Caco-2 (cell line): ENCODE measurements around the gene DLGAP4. TPM values are rescaled to one million over a fixed set of nuclear protein-coding genes. Genes with fewer than 3 reads are reported as not detected.

Source experiments
- BruUV-seq: library from RNA; stranded (reverse); fragments of 400-500 nt; replicated peaks from 2 replicates; lab custom pipeline; 2021; lab: Mats Ljungman, UMichigan
- CTCF ChIA-PET: fragments of 300-600 bp; sonication (Branson Sonifier 250); formaldehyde crosslinking; loops from one replicate; lab custom pipeline; 2022; ENCODE audit warnings: antibody characterized with exemption; lab: Charles Lee
- POLR2A ChIA-PET: fragments of 300-600 bp; sonication (Branson Sonifier 250); formaldehyde crosslinking; loops from one replicate; lab custom pipeline; 2022; ENCODE audit warnings: antibody characterized with exemption; lab: Charles Lee
- DNase-seq, 2 experiments: peaks; one replicate each; pipeline versions ENCODE4 v3.0.0 to v3.0.0-alpha.2; 2020 to 2022
- H3K27me3 ChIP-seq: replicated peaks from 2 replicates; pipeline ENCODE4 v1.6.0; 2011; ENCODE audit warnings: low read length; ENCODE audit not compliant: control insufficient read depth, insufficient read depth
- H3K36me3 ChIP-seq: 2 replicates; pipeline ENCODE4 v1.5.1; 2011; ENCODE audit warnings: low read length; ENCODE audit not compliant: control insufficient read depth, insufficient read depth
- H3K4me1 ChIP-seq: fragments of 250-450 bp; sonication (Bioruptor Pico); 2 replicates; pipeline ENCODE4 v1.5.1; 2020; ENCODE audit warnings: mild to moderate bottlenecking
- H3K4me3 ChIP-seq: 2 replicates; pipeline ENCODE4 v1.5.1; 2011; ENCODE audit warnings: low read depth, mild to moderate bottlenecking, control low read depth, low read length
- H3K9me3 ChIP-seq: fragments of 250-450 bp; sonication (Bioruptor Pico); 2 replicates; pipeline ENCODE4 v1.5.1; 2020; ENCODE audit warnings: mild to moderate bottlenecking, moderate library complexity
- H3K27ac Mint-ChIP-seq: one replicate; pipeline ENCODE4 v1.8.0; 2022; ENCODE audit warnings: mixed read lengths; ENCODE audit not compliant: unreplicated experiment
- H3K27me3 Mint-ChIP-seq: one replicate; pipeline ENCODE4 v1.8.0; 2022; ENCODE audit warnings: mixed read lengths; ENCODE audit not compliant: insufficient read depth, unreplicated experiment
- H3K36me3 Mint-ChIP-seq: one replicate; pipeline ENCODE4 v1.8.0; 2022; ENCODE audit warnings: mild to moderate bottlenecking, mixed read lengths; ENCODE audit not compliant: insufficient read depth, unreplicated experiment
- H3K4me1 Mint-ChIP-seq: one replicate; pipeline ENCODE4 v1.8.0; 2022; ENCODE audit warnings: low read depth, mixed read lengths; ENCODE audit not compliant: unreplicated experiment
- H3K4me3 Mint-ChIP-seq: one replicate; pipeline ENCODE4 v1.8.0; 2022; ENCODE audit warnings: mild to moderate bottlenecking, moderate library complexity, mixed read lengths; ENCODE audit not compliant: unreplicated experiment
- H3K9me3 Mint-ChIP-seq: one replicate; pipeline ENCODE4 v1.8.0; 2022; ENCODE audit warnings: mixed read lengths; ENCODE audit not compliant: unreplicated experiment
- intact Hi-C: fragments of 100-400 bp; cut with micrococcal nuclease; formaldehyde crosslinking; loops from one replicate; pipeline ENCODE4 v1.10.0; 2022; ENCODE audit not compliant: unreplicated experiment
- total RNA-seq: library from RNA; stranded (reverse); gene quantifications from 2 replicates; pipeline ENCODE4 v1.2.3, GENCODE V29; 2022
- TF ChIP-seq, protein P1 (sequence below), 2 experiments: fragments of 200-600 bp in 1 of 2; IDR thresholded peaks; 1 replicate in 1 of 2; 2 replicates in 1 of 2; pipeline versions ENCODE4 v1.5.1 to v1.8.0; 2011 to 2022; ENCODE audit warnings: antibody characterized with exemption in 1 of 2, control low read depth in 1 of 2, inconsistent platforms in 1 of 2, low read depth in 1 of 2, low read length in 1 of 2, mild to moderate bottlenecking in 1 of 2, moderate library complexity in 1 of 2; ENCODE audit not compliant: insufficient read depth in 1 of 2, severe bottlenecking in 1 of 2, unreplicated experiment in 1 of 2

Gene DLGAP4
- total RNA-seq, 1 experiment from 2014 or later: 122 TPM

DNA sequence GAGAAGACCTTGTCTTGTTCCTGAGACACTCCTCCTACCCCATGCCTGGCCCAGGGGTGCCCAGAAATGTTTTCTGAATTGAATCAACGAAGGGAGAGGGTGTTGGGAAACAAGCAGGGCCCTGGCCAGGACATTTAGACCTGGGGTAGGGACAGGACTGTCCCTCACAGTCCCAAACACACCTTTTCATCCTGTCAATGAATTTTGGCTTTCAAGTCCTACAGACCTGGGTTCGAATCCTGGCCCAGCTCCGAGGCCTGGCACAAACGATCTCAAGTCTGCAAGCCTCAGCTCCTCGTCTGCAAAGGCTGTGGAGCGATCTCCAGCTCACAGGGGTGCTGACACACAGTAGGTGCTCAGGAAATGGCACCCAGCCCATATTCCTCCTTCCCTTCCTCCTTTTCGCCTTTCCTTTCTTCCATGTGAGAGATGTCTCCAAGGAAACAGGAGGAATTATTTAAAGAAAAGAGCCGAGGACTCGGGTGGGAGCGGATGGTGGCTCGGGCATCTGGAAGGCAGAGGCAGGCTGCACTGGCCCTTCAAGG, 7.3 kb upstream of the DLGAP4 start:
- H3K27ac Mint-ChIP-seq: no peak overlapping the region
- H3K9me3 Mint-ChIP-seq: no peaks in the 10 kb centered on the region
- no TSS peak for BruUV-seq
- Histone ChIP-seq H3K36me3 (no peaks in the 10 kb centered on the region), H3K4me3 (no peak overlapping the region), H3K4me1 (no peaks in the 10 kb centered on the region), H3K27me3 (peaks cover 7% of the 10 kb centered on the region), H3K9me3 (no peaks in the 10 kb centered on the region)
- TF ChIP-seq, protein P1, sequence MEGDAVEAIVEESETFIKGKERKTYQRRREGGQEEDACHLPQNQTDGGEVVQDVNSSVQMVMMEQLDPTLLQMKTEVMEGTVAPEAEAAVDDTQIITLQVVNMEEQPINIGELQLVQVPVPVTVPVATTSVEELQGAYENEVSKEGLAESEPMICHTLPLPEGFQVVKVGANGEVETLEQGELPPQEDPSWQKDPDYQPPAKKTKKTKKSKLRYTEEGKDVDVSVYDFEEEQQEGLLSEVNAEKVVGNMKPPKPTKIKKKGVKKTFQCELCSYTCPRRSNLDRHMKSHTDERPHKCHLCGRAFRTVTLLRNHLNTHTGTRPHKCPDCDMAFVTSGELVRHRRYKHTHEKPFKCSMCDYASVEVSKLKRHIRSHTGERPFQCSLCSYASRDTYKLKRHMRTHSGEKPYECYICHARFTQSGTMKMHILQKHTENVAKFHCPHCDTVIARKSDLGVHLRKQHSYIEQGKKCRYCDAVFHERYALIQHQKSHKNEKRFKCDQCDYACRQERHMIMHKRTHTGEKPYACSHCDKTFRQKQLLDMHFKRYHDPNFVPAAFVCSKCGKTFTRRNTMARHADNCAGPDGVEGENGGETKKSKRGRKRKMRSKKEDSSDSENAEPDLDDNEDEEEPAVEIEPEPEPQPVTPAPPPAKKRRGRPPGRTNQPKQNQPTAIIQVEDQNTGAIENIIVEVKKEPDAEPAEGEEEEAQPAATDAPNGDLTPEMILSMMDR (IDR thresholded peaks at IDR 0.05; ENCODE audit: insufficient read depth in 1 of 2, low read depth in 1 of 2, low read length in 1 of 2, severe bottlenecking in 1 of 2, unreplicated experiment in 1 of 2): no peak
- H3K36me3 Mint-ChIP-seq: no peaks in the 10 kb centered on the region
- CTCF ChIA-PET: no interaction called here
- H3K4me1 Mint-ChIP-seq: no peaks in the 10 kb centered on the region
- no peak overlapping the region for H3K4me3 Mint-ChIP-seq
- H3K27me3 Mint-ChIP-seq: peaks cover 50% of the 10 kb centered on the region
- intact Hi-C loops: no loop called here
- POLR2A ChIA-PET: no interaction called here
- DNase-seq: no peak

DNA sequence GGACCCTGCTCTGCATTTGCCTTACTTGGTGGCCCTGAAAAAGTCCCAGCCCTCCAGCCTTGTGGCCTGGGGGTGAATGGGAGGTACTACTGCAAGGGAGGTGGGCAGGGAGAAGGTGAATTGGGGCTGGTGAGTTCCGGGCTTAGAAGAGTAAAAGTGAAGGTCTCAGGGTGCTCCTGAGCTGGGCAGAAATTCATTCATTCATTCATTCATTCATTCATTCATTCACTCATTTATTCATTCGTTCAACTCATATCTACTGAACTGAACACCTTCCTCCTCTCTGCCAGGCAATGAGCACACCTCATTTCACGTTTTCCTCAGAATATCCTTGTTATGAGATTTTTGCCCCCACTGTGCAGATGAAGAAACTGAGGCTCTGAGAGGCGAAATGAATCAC, 6.7 kb upstream of the DLGAP4 start:
- H3K4me1 ChIP-seq: no peaks in the 10 kb centered on the region
- BruUV-seq: no TSS peak
- H3K36me3 ChIP-seq: no peaks in the 10 kb centered on the region
- Mint-ChIP-seq H3K4me3 (no peak overlapping the region), H3K27me3 (peaks cover 52% of the 10 kb centered on the region), H3K36me3 (no peaks in the 10 kb centered on the region), H3K27ac (no peak overlapping the region), H3K4me1 (no peaks in the 10 kb centered on the region), H3K9me3 (no peaks in the 10 kb centered on the region)
- no peak overlapping the region for H3K4me3 ChIP-seq
- ChIA-PET CTCF (no interaction called here), POLR2A (no interaction called here)
- DNase-seq: no peak
- intact Hi-C loops: no loop called here
- TF ChIP-seq, protein P1 (IDR thresholded peaks at IDR 0.05; ENCODE audit: insufficient read depth in 1 of 2, low read depth in 1 of 2, low read length in 1 of 2, severe bottlenecking in 1 of 2, unreplicated experiment in 1 of 2): no peak
- H3K27me3 ChIP-seq: peaks cover 8% of the 10 kb centered on the region
- H3K9me3 ChIP-seq: no peaks in the 10 kb centered on the region

DNA sequence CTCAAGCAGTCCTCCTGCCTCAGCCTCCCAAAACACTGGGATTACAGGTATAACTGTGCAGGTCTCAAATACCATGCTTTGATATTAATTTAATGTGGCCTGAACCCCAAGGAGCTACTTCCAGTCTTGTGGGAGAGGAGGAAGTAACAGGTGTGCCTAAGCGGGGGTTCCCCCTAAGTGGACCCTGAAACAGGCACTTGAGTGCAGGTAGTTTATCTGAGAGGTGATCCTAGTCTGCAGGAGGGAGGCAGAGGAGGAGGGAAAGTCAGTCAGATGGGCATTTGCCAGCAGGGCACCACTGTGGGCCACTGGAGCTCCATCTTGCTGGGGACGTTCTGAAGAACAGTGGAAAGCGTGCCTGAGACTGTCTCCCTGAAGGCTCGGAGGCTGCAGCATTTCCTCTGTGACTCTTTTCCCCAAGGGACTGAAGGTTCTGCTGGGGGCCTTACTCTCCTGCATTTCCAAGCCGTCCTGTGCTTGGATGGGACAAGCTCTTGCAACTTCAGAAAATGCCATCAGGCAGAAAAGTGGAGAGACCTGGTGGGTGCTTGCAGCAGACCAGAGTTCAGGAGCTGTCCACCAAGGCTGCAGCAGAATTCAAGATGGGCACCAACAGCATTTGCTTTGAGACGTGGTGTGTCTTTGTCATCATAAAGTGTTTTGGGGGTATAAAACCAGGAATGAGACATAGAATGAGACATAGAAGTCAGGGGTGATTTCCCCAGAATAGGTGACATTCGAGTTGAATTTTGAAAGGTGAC, 4.6 kb upstream of the DLGAP4 start:
- CTCF ChIA-PET: interaction anchor here (1.1 to 1.2 kb wide), 2 partner anchors 98 to 138 kb away, joined by 3 read pairs; no protein-coding TSS in a partner anchor
- intact Hi-C loops: no loop called here
- TF ChIP-seq, protein P1 (IDR thresholded peaks at IDR 0.05; ENCODE audit: insufficient read depth in 1 of 2, low read depth in 1 of 2, low read length in 1 of 2, severe bottlenecking in 1 of 2, unreplicated experiment in 1 of 2): no peak
- POLR2A ChIA-PET: no interaction called here
- Mint-ChIP-seq H3K36me3 (no peaks in the 10 kb centered on the region), H3K4me3 (no peak overlapping the region), H3K4me1 (no peaks in the 10 kb centered on the region), H3K27ac (no peak overlapping the region), H3K27me3 (peaks cover 54% of the 10 kb centered on the region), H3K9me3 (no peaks in the 10 kb centered on the region)
- H3K4me1 ChIP-seq: peaks cover 2% of the 10 kb centered on the region; the same call in 1 of the 2 replicates
- no peak overlapping the region for H3K4me3 ChIP-seq
- H3K36me3 ChIP-seq: no peaks in the 10 kb centered on the region
- DNase-seq: no peak
- H3K9me3 ChIP-seq: no peaks in the 10 kb centered on the region
- no TSS peak for BruUV-seq
- peaks cover 14% of the 10 kb centered on the region for H3K27me3 ChIP-seq
